ENCODE results near the gene ADGRG6. TPM values are rescaled to one million over a fixed set of nuclear protein-coding genes. Genes with fewer than 3 reads are reported as not detected.

ADGRG6 gene
- total RNA-seq, 1 donor from 2014 or later, result 7.7 TPM

DNA sequence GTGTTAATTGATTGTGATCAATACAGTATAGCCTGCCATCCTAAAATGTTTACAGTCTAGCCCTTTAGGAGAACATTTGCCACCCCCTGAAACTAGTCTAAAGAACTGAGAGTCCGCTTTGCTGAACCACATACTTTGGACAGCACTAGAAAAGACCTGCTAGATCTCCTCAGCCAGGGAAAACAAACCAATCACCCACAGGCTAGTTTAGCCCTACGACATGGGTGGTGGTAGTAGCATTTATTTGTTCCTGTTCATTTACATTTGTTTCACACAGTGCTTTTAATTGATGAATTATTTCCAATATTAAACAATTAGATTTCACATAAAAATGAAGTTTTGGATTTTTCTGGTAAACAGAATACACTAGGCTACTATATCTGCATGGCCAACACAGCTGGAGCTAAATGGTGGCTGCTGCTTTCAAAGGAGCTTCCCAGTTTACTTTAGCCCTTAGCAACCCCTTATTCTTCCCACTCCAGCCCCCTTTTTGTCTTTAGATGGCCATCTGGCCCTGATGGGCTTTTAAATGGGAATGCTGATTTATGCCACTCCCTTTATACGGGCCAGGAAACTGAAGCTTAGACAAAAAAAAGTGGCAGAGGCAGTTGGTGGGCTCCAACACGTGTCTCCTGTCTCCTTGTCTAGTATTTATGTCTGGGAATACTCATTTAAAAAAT is 72.4 kb downstream of the ADGRG6 start:
- DNase-seq (ENCODE audit: low spot score in 2 of 2), result no peak
- Histone ChIP-seq H3K4me3 (no peak overlapping the region), H3K27me3 (no peaks in the 10 kb centered on the region), H3K4me1 (no peaks in the 10 kb centered on the region), H3K9me3 (no peaks in the 10 kb centered on the region), H3K27ac (no peak overlapping the region), H3K36me3 (no peaks in the 10 kb centered on the region)
- intact Hi-C loops (cut with DNase I), result no loop called here
- no peak for TF ChIP-seq CTCF (IDR thresholded peaks at IDR 0.05)

GRCh38 chr6:142374965-142375733 is 73.3 kb downstream of the ADGRG6 start:
- intact Hi-C loops (cut with DNase I), result no loop called here
- DNase-seq (ENCODE audit: low spot score in 2 of 2), result no peak
- H3K9me3 ChIP-seq, result no peaks in the 10 kb centered on the region
- H3K4me3 ChIP-seq, result no peak overlapping the region
- H3K4me1 ChIP-seq, result no peaks in the 10 kb centered on the region
- H3K27me3 ChIP-seq, result no peaks in the 10 kb centered on the region
- no peaks in the 10 kb centered on the region for H3K36me3 ChIP-seq
- H3K27ac ChIP-seq, result no peak overlapping the region
- TF ChIP-seq CTCF (IDR thresholded peaks at IDR 0.05), result no peak

- DNase-seq (ENCODE audit: low spot score in 2 of 2), result no peak
- Histone ChIP-seq H3K4me1 (no peaks in the 10 kb centered on the region), H3K27ac (no peak overlapping the region), H3K4me3 (no peak overlapping the region), H3K27me3 (no peaks in the 10 kb centered on the region), H3K36me3 (no peaks in the 10 kb centered on the region), H3K9me3 (no peaks in the 10 kb centered on the region)
- no peak for TF ChIP-seq CTCF (IDR thresholded peaks at IDR 0.05)
- intact Hi-C loops (cut with DNase I), result no loop called here
Observed at GRCh38 chr6:142376115-142376514, 74.3 kb downstream of the ADGRG6 start.

DNA sequence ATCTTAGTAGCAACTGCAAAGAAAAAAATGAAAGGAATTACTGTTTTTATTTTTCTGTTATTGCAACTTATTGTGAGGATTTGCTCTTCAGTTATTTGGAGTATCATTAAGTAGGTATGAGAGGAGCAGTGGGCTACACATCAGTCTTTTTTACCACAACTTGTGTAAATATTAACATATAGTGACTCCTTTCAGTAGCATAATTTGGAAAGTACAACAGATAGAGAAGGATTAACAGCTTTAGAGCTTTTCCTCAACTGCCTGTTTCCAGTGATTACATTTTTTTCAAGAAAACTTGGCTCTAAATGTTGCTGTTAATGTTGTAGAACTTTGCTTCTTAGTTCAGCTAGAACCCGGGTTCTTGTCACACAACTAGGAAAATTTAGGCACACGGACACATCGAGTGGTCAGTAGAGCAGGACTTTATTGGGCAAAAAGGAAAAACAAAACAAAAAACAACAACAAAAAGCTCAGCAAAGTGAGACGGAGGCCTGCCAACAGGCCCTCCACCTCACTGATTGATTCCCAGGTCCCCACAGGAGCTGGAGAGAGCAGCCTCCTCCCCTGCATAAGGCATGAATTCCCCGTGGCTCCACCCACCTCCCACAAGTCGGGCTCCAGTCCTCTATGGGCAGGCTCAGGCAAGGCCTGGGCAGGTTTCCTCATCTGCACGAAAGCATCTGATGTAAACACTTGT is 75.1 kb downstream of the ADGRG6 start:
- Histone ChIP-seq H3K36me3 (no peaks in the 10 kb centered on the region), H3K4me1 (no peaks in the 10 kb centered on the region), H3K27me3 (no peaks in the 10 kb centered on the region), H3K4me3 (no peak overlapping the region), H3K27ac (no peak overlapping the region), H3K9me3 (no peaks in the 10 kb centered on the region)
- no peak for DNase-seq (ENCODE audit: low spot score in 2 of 2)
- TF ChIP-seq CTCF (IDR thresholded peaks at IDR 0.05), result no peak
- intact Hi-C loops (cut with DNase I), result no loop called here

DNA sequence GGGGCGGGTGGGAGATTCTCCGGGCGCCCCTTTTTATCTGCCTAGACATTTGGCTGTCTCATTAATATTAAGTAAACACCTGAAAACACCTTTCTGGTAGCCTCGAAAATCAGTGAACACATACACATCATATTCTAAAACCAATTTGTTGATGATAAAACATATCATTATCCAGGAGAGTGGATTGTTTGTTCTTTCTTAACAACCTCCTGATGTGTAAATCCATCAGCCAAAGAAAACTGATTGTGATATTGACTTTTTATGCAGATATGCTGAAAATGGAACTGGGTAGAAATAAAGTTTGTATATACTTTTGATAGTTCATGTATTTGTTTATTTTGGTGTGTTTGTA is 75.7 kb downstream of the ADGRG6 start:
- H3K9me3 ChIP-seq, result no peaks in the 10 kb centered on the region
- intact Hi-C loops (cut with DNase I), result no loop called here
- H3K36me3 ChIP-seq, result no peaks in the 10 kb centered on the region
- no peaks in the 10 kb centered on the region for H3K27me3 ChIP-seq
- no peak overlapping the region for H3K27ac ChIP-seq
- H3K4me3 ChIP-seq, result no peak overlapping the region
- TF ChIP-seq CTCF (IDR thresholded peaks at IDR 0.05), result no peak
- no peak for DNase-seq (ENCODE audit: low spot score in 2 of 2)
- H3K4me1 ChIP-seq, result no peaks in the 10 kb centered on the region

Measured in ascending aorta (tissue), 2 donors.